GM06990 (cell line): ENCODE results near the gene FAH.

Source experiments
- DNase-seq: peaks from one replicate; pipeline ENCODE4 v3.0.0-alpha.2; 2011; ENCODE audit not compliant: insufficient read length; ENCODE audit errors: extremely low read depth
- H3K27me3 ChIP-seq: replicated peaks from 2 replicates; pipeline ENCODE4 v1.6.0; 2011; ENCODE audit warnings: low read length; ENCODE audit not compliant: control insufficient read depth, insufficient read depth
- H3K36me3 ChIP-seq: 2 replicates; pipeline ENCODE4 v1.5.1; 2011; ENCODE audit warnings: low read length; ENCODE audit not compliant: control insufficient read depth, insufficient read depth
- H3K4me3 ChIP-seq: replicated peaks from 2 replicates; pipeline ENCODE4 v1.5.1; 2011; ENCODE audit warnings: low read depth, mild to moderate bottlenecking, control low read depth, low read length
- CTCF ChIP-seq: IDR thresholded peaks from 2 replicates; pipeline ENCODE4 v1.5.1; 2011; ENCODE audit warnings: low read length, control low read depth, mild to moderate bottlenecking, inconsistent platforms; ENCODE audit not compliant: insufficient read depth, poor library complexity, severe bottlenecking

FAH gene

DNA sequence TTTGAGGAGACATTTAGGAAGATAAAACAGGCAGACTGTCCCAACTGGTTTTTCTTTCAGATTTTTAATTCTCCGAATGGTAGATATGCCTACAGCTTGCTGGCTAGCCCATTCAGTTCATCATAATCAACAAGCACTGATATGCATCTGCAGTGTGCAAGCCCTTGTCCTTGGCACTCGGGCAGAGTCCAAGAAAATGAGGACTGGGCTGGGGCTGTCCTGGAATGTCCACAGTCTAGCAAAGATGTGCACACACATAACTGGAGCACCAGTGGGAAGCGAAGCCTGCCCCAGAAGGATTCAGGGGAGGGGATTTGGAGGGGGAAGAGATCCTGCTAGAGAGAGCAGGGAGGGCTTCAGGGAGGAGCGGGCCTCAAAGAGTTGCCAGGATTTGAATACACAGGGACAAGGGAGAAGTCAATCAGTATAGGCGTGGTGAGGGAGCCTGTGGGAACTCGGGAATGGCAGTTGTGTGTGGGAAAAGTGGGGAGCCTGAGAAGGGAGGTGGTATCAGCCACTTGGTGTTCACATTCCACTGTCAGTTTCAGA lies 8.7 kb downstream of the FAH start:
- no peak for TF ChIP-seq CTCF
- no peak for DNase-seq
- Histone ChIP-seq H3K27me3 (no peaks in the 10 kb centered on the region), H3K36me3 (peaks cover 5% of the 10 kb centered on the region), H3K4me3 (no peak overlapping the region)

GRCh38 chr15:80162059-80162554 lies 9.3 kb downstream of the FAH start:
- no peak for DNase-seq
- Histone ChIP-seq H3K4me3 (no peak overlapping the region), H3K27me3 (no peaks in the 10 kb centered on the region), H3K36me3 (peaks cover 5% of the 10 kb centered on the region)
- TF ChIP-seq CTCF, result no peak

GRCh38 chr15:80163217-80163616 lies 10.4 kb downstream of the FAH start:
- Histone ChIP-seq H3K4me3 (no peak overlapping the region), H3K36me3 (peaks cover 5% of the 10 kb centered on the region), H3K27me3 (no peaks in the 10 kb centered on the region)
- DNase-seq, result no peak
- TF ChIP-seq CTCF, result no peak

DNA sequence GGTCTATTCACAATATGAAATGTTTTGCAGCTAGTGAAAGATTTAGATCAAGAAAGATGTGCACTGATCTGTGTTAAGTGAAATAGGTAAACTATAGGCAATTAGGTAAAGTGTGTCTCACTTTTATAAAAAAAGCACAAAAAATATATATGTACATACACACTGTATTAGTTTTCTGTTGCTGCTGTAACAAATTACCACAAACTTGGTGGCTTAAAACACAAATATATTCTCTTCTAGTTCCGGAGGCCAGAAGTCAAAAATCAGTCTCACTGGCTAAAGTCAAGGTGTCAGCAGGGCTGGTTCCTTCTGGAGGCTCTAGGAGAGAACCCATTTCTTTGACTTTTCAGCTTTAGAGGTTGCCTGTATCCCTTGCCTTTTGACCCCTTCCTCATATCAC lies 11.1 kb downstream of the FAH start:
- DNase-seq, result no peak
- Histone ChIP-seq H3K4me3 (no peak overlapping the region), H3K36me3 (peaks cover 5% of the 10 kb centered on the region), H3K27me3 (no peaks in the 10 kb centered on the region)
- no peak for TF ChIP-seq CTCF

DNA sequence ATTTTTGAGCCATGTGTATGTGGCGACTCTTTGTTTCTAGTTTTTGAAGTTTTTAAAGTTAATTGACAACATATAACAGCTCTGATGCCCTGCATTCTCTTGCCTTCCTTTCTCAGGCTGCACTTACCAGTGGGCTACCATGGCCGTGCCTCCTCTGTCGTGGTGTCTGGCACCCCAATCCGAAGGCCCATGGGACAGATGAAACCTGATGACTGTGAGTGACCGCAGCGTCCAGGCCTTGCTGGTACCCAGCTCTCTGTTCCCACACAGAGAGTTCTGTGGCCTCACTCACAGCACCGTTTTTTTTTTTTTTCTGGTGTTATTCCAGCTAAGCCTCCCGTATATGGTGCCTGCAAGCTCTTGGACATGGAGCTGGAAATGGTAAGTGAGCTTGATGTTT lies 15.1 kb downstream of the FAH start:
- Histone ChIP-seq H3K27me3 (no peaks in the 10 kb centered on the region), H3K4me3 (no peak overlapping the region), H3K36me3 (peaks cover 2% of the 10 kb centered on the region)
- TF ChIP-seq CTCF, result no peak
- DNase-seq, result no peak

GRCh38 chr15:80168421-80168820 lies 15.6 kb downstream of the FAH start:
- no peak overlapping the region for H3K4me3 ChIP-seq
- DNase-seq, result no peak
- H3K27me3 ChIP-seq, result no peaks in the 10 kb centered on the region
- H3K36me3 ChIP-seq, result peaks cover 5% of the 10 kb centered on the region
- no peak for TF ChIP-seq CTCF
